G401.6 (cell line): ENCODE data around the gene NACC1.

Experiments used
- FAIRE-seq: peaks from 2 replicates; lab custom pipeline; 2012; peaks lifted over from hg19 to GRCh38; lab: Jason Lieb, UNC

Gene NACC1

DNA sequence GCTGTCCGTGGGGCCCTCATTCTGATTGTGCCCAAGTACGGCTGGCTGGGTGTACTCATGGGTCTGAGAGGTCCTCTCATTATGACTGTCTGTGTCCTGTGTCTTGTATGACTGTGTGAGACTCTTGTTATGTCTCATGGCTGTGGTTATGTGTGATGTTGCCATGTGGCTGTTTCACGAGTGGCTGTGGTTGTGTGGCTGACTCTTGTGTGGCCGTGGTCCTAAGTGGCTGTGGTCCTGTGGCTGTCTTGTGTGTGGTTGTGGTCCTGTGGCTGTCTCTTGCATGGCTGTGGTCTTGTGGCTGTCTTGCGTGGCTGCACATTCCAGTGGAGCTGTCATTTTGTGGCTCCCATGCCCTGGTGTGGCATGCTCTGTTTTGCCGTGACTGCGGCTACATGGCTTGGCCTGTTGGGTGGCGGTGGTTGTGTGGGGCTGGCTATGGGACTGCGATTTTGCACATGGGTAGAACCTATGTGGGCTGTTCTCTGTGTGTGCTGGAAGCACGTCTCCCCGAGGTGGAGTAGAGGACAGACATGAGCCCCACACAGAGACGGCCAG lies 18.0 kb upstream of the NACC1 start:
- FAIRE-seq, result no peak

DNA sequence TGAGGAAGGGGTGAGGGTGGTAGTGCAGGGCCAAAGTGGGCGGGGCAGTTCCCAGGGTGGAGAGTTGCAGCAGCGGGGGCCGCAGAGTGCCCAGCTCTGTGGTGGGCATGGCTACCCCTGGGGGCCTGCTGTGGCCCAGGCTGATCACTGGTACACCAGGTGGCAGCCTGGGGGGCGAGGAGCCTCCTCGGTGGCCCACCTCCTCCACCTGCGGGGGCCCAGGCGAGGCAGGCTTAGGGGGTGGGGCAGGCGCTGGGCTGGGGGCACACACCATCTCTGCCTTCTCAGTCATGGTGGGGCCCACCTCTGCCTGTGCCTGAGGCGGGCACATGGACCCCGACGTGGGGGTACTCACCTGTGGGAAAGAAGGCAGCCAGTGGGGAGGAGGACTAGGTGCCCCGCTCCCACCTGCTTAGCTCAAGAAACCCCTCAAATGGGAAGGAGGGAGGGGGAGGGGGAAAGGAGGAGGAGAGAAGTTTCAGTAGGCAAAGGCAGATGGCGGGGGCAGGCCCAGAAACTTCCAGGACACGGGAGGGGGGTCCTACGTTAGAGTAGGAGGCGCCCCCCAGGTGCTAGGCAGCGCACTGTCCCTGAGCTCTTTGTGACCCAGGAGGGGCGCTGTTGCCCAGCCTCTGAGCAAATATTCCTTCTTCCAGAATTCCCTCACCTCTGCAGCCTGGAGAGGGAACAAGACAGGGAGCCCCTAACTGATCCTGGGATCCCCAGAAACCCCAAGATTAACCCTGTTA lies 17.0 kb upstream of the NACC1 start:
- no peak for FAIRE-seq

DNA sequence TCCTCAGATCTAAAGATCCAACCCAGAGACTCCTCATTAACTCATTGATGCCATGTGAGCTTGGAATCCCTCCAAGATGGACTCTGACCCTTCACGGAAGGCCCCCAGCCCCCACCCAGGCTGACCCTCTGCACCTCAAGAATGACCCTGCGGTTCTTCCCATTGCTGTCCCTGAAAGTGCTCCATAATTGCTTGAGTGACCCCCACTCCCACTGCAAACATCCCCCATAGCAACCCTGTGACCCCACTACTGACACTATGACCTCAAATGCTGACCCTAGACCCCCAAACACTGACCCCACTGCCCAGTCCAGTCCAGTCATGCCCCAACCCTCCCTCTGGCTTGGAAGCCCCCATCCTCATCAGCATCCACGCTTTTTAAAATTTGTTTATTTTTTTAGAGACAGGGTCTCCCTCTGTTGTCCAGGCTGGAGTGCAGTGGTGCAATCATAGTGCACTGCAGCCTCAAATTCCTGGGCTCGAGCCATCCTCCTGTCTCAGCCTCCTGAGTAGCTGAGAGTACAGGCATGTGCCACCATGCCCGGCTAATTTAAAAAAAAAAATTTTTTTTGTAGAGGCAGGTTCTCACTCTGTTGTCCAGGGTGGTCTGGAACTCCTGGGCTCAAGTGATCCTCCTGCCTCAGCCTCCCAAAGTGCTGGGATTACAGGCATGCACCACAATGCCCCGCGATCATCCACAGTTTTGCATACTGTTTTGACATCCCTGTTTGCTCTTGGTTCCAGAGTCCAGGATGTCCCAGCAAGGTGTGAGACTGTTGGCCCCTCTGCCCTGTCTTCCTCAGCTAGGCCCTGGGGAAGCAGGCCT lies 16.3 kb upstream of the NACC1 start:
- FAIRE-seq, result no peak

DNA sequence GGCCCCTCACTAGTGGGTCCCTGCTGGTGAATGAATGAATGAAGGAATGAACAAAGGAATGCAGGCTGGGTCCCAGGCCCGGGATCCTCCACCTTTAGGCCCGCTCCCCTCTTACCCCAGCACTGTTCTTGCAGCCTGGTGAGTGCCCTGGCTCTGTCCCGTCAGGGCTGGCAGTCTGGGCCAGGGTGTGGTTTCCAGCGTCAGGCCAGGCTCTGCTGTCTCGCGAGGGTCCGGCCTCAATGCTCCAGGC lies 15.7 kb upstream of the NACC1 start:
- no peak for FAIRE-seq

DNA sequence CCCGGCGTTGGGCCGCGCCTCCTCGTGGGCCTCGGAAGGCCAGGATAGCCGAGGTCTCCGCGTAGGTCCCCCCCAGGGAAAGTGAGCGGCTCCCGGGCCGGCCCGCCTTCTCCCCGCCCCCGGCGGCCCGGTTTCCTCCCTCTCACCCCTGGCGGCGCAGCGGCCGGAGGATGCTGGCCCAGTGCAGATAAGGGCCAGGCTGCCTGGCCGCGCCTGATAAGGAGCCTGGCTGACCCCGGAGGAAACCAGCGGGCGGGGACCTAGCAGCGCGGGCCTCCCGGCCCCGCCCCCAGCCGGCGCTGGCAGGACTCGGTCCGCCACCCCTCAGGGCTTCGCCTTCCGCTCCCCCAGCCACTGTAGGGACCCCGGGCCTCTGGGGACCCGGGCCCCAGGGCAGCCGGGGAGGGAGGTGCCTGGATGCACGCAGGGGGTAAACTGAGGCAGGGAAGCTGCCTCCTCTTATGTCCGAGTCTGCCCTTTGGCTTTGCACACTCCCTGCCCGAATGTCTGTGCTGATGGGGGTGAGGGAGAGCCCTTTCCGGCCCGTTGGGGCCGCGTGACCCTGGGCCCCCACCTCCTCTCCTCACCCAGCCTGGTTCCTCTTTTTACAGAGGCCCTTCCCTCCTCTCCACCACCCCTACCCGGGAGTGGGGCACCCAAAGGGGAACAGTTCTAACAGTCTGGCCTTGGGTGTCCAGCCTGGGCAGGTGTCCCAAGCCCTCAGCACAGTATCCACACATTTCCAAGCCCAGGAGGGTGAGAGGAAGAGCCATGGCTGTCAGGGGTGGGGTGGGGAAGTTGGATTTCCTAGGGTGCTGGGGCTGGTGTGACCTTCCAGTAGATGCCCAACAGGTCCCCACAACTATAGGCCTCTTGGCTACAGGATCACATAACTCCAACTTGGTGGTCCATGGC lies 15.1 kb upstream of the NACC1 start, which contains the start of gene LYL1:
TSS of gene LYL1 (minus strand) at position 193 of the 915 bp plus-strand sequence. CDS start 1,687 bp downstream, outside the sequence.
- FAIRE-seq, result no peak

DNA sequence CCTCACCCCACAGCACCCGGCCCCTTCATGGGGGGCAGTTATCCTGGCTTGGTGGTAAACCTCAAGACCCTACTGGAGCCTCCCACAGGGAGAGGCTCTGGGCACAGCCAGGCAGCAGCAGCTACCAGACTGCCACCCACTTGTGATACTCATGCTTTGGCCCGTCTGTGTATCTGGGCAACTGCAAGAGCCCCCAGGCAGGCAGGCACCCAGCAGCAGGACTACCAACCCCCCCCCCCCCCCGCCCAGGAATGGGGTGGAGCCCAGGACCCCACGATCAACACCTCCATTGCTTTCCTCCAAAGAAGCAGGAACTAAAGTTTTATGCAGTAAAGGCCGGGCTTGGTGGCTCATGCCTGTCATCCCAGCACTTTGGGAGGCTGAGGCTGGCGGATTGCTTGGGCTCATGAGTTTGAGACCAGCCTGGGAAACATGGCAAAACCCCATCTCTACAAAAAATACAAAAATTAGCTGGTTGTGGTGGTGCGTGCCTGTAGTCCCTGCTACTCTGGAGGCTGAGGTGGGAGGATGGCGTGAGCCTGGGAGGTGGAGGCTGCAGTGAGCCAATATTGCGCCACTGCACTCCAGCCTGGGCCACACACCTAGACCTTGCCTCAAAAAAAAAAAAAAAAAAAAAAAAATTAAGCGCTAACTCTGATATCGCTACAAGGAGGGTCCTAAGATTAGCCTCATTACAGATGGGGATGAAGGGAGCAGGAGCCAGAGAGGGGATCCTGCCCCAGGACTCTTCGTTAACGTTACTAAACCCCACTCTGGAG lies 14.3 kb upstream of the NACC1 start:
- FAIRE-seq, result no peak

DNA sequence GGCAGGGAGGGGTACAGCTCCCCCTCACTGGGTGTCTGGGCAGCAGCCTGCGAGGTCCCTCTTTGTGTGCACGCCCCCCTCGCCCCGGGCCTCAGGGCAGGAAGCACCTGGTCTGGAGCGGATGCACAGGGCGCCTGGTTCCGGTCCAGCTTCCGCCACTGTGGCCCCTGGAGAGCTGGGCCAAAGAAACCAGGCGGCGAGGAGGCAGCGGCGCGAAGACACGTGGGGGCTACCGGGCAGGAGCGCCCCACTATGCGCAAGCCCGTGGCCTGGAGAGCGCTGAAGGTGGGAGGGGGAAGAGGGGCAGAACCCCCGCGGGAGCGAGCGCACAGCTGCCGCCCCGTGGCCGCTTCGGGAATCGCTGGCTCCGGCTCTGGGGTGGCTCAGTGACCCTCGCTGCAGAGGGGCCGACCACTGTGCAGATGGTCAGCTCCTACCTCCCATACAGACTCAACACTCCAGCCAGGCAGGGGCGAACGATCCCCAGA lies 13.7 kb upstream of the NACC1 start:
- no peak for FAIRE-seq

DNA sequence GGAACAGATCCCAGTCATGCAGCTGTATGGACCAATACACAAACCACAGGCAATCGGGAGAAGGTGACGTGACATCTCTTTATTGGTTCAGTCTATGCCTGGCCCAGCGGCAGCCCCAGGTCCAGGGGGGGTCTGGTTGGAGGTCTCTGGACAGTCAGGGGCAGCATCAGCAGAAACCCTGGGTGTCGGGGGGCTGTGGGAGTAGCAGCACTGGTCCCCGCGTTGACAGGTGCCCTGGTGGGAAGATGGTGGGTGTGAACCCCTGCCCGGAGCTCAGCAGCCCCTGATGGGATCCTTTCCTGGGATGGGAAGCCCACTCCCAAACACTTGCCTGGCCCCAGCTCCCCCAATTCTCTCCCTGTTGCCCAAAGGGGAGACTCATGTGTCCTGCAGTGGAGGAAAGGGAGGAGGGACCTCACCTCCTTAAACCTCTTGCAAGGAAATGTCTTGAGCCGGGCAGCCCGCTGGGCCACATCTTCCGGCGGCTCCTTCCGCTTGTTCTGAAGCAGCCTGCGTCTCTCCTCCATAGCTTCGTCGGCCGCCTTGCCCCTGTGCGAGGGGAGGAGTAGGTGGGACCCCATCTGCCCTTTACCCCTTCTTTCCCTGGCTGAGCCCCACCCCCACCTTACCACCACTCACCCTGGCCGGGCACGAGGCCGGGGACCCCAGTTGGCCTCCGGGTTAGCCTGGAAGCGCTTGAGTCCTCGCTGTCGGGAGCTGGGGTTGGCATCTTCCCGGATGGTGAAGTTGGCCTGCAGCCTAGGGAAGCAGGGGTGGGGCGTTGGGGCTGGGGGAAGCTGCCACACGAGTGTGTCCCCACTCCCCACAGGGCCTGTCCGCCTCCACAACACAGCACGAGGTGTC lies 13.0 kb upstream of the NACC1 start:
- no peak for FAIRE-seq

DNA sequence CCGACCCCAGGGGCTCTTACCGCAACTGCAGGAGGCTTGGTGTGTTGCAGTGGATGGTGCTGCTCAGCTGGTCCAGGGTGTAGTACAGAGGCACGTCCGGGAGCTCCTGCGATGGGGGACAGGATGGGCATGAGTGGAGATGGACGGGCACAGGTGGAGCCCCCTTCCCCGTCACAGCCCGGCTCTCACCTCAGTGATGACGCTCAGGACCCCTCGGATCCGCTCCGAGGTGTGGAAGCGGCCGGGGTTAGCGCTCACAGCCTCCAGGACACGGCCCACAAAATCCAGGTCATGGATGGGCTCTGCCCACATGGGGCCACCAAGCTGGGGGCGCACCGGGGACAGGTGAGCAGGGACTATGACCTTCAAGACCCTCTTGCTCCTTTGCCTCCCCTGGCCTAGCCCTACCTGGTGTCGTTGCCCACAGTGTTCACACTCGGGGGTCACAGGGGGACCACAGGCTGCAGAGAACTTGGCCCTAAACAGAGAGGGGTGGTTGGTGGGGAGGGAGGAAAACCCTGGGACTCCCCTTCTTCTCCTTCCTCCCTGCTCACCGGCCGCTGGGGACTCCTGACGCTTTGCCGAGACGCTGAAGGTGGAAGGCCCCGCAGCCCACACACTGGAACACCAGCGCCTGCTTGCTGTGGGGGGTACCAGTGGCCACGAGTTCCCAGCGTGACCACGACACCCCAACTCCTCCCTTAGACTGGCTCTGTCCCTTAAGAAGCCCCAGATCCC lies 8.5 kb upstream of the NACC1 start:
- no peak for FAIRE-seq

DNA sequence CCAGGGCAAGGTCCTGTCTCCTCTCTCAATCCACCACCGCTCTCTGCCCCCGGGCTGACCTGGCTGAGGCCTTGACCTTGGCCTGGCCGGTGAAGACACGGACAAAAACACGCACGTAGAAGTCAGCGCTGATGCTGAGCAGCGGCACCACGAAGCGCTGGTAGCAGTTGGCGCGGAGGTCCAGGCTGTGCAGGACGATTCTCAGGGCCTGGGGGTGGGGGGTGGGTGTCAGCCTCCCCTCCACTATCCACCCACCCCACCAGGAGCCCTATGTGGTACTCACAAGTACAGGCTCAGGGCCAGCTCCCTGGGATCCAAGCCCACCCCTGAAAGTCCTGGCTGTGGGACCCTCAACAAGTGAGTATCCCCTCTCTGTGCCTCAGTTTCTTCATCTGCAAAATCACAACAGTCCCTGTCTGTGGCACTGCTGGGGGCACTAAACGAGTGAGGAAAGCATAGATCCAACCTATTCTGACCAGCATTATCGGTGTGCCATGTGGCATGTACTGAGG lies 7.9 kb upstream of the NACC1 start:
- FAIRE-seq, result no peak

DNA sequence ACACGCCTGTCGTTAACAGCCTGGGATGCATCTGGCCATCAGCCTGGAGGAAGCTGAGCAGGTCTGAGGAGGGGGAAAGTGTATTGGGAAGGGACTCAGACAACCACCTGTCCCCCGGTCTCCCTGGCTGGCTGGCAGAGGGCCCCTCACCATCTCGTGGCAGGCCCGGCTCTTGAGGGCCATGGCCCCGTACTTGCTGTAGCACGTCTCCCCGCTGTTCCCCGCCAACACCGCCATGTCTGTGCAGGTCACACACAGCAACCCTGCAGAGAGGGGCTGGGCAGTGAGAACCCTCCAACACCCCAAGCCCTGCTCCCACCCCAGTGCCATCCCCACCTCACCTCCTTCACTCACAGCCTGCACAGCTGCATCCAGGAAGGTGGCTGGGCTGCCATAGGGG lies 5.5 kb upstream of the NACC1 start:
- FAIRE-seq, result no peak

DNA sequence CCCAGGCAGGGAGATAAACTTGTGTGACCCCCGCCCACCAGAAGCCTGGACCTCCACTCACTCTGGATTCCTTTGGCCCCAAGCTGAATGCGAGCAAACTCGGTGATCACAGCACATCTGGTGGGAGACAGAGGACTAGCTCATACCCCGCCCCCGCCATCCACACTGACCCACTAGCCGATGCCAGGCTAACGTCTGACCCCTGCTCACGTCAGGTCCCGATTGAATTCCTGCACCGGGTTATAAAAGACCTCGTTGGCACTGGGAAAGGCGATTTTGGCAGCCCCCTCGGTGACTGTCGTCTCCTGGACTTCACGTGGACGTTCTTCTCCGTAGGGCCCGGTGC lies 2.2 kb upstream of the NACC1 start:
- FAIRE-seq, result no peak

DNA sequence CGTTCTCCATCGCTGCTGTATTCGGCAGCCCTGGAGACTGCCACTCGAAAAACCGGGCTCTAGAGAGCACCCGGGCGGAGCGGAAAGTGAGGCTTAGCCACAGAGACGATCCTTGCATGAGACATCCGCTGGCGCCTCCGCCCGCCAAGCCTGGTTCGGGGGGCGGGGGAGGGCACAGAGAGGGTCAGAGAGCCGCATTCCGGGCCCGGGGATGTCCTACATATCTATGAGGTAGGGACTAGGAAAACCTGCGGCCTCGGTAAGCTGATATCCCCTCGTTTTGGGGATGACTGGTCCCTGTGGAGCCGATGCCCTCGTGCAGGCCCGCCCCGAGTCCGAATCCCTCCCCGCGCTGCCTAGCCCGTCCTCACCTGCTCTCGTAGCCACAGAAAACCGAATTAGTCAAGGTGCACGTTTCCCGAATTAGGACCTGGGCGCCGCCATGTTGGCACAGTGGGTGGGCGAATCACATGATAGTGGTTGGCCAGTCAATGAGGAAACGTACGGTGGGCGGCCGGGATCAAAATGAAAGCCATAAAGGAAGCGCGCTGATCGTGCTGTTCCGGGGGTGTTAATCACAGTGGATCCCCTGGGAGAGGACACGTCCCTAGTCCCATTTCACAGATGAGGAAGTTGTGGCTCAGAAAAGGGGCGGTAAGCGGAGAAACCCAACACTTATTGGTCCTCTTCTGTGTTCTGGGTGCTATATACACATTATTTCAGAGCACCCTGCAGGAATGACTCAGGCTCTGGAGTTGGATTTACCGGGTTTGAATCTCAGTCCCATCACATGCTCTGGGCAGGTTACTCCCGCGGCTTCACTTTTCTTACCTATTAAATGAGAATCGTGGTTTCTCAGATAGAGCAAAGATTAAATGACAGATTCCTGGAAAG lies 1.5 kb upstream of the NACC1 start, which contains the start of gene TRMT1:
TSS of gene TRMT1 (minus strand) at position 459 of the 894 bp plus-strand sequence. CDS start at position 118, 341 bp downstream.
- peak; percentile 93 for FAIRE-seq

DNA sequence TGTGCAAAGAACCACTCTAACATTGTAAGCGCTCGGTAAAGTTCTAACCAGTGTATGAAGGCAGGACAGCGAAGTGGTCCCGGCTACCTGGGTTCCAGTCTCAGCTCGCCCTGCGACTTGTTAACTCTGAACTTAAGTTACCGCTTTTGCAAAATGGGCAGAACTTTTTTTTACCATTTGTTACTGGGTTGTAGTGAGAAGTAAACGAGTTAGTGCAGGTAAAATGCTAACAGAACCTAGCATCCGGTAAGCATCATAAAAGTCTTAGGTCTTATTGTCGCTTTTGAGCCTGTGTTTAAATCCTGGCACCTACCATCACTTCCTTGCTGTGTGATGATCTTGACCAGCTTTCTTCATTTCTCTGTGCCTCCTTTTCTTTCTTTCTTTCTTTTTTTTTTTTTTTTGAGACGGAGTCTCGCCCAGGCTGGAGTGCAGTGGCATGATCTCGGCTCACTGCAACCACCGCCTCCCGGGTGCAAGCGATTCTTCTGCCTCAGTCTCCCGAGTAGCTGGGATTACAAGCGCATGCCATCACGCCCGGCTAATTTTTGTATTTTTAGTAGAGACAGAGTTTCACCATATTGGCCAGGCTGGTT lies 790 bp upstream of the NACC1 start:
- FAIRE-seq, result no peak

DNA sequence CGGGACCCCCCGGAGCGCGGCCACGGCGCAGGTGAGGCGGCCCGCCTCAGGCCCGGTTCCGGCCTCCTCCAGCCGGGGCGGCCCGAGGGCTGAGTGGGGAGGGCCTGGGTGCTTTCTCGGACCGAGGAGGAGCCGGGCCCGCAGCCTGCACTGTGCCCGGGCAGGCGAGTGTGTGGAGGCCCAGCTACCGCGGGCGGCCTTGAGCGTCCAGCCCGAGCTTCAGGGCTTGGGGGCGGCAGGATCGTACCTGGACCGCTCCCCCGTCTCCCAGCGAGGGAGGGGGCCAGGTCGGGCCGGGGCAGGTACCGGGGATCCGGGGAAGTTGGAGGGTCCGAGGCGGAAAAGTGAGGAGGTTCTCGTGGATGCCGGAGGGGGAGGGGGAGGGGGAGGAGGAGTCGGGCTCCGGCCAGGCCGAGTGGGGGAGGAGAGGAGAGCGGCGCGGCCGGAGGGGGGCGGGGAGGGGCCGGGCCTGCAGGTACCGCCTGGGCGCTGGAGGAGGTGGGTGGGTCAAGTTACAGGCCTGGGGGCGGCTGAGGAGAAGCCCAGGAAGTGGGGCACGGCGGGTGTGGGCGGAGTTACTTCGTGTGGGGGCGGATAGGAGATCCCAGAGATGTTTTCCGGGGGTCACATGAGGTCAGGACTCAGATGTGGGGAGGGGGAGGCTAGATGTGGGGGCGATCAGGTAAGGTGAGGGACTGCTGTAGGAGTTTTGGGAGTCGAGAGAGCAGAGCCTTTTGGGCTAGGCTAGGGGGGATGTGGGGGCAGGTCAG lies 545 bp downstream of the NACC1 start:
- FAIRE-seq, result no peak

DNA sequence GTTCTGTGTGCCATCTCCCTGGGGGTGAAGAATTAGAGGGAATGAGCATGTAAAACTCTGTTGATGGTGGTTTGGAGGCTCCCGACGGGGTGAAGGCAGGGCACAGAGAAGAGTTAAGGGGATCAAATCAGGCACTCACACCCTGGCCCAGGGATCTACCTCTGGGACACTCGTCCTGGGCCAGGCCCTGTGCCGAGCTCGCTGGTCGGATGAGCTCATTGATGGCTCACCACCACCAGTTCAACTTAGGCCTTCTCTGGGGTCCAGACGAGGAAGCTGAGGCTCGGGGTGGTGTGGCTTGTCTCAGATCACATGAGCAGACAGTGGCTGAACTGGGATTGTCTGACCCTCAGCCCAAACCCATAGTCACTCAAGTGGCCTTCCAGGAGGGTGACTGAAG lies 1.6 kb downstream of the NACC1 start:
- no peak for FAIRE-seq

DNA sequence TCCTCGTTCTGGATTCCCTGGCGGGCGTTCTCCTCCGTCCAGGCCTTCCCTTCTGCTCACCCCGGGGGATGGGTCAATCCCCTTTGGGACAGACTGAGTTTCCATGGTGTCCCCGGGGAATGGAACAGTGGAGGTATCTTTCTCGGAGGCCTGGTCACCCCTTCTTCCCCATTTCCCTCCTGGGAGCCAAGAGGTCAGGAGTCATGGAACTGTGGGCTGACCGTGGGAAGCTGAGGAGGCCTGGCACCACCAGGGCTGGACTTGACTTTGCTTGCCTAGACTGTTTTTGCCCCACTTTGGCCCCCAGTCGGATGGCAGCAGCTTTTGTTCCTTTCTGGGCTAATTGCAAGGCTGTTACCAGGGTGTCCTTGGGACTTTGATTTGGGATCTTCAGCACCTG lies 2.0 kb downstream of the NACC1 start:
- no peak for FAIRE-seq
